Left lung (tissue), 10 donors: ENCODE measurements around the gene ATP6V1G2. TPM values are rescaled to one million over a fixed set of nuclear protein-coding genes. Genes with fewer than 3 reads are reported as not detected.

ENCODE experiments used
- ATAC-seq: fragments of 200-7000 bp; cut with Tn5 transposase; one replicate; pipeline ENCODE4 v1.9.1; 2020; ENCODE audit warnings: moderate library complexity
- DNase-seq, 4 donors: peaks; one replicate each; pipeline ENCODE4 v3.0.0-alpha.2; 2013 to 2020
- H3K27ac ChIP-seq, 2 donors: fragments of 200-600 bp; sonication (generic) in 1 of 2; one replicate each; pipeline versions ENCODE4 v1.5.0 to v1.8.0; 2020 to 2021
- H3K27me3 ChIP-seq, 2 donors: fragments of 200-600 bp; sonication (generic) in 1 of 2; one replicate each; pipeline versions ENCODE4 v1.5.0 to v1.8.0; 2020 to 2021
- H3K36me3 ChIP-seq, 2 donors: fragments of 200-600 bp; sonication (generic) in 1 of 2; one replicate each; pipeline versions ENCODE4 v1.5.0 to v1.8.0; 2020 to 2021
- H3K4me1 ChIP-seq, 2 donors: fragments of 200-600 bp; one replicate each; pipeline ENCODE4 v1.8.0; 2021
- H3K4me3 ChIP-seq, 2 donors: fragments of 200-600 bp; sonication (generic) in 1 of 2; one replicate each; pipeline versions ENCODE4 v1.5.0 to v1.8.0; 2020 to 2021; ENCODE audit warnings: mild to moderate bottlenecking in 1 of 2
- H3K9me3 ChIP-seq, 2 donors: fragments of 200-600 bp; sonication (generic) in 1 of 2; one replicate each; pipeline versions ENCODE4 v1.5.0 to v1.8.0; 2020 to 2021
- intact Hi-C, 2 donors: fragments of 100-400 bp; cut with DNase I; formaldehyde crosslinking; loops; one replicate each; pipeline versions ENCODE4 v1.11.2 to v1.14.2; 2022
- polyA plus RNA-seq, 6 donors: library from polyadenylated mRNA; unstranded; fragments of 120-200 nt; gene quantifications; one replicate each; pipeline ENCODE4 v1.2.1, GENCODE V29; 2013; ENCODE audit not compliant: insufficient read length in 6 of 6
- total RNA-seq, 2 donors: library from RNA; stranded (reverse); fragmentation: NEBNext Ultra II Directional; extraction: Animal tissue kit (Norgen Biotek cat#: 25700); gene quantifications; one replicate each; pipeline ENCODE4 v1.2.1, GENCODE V29; 2021
- TF ChIP-seq, protein P1 (sequence below), 2 donors: fragments of 200-600 bp; sonication (generic) in 1 of 2; IDR thresholded peaks; one replicate each; pipeline versions ENCODE4 v1.5.0 to v1.8.0; 2021; ENCODE audit warnings: antibody characterized with exemption in 2 of 2
- donor health status: DM: no; HTN: yes; CAD: no.
- donor health status: DM: no; HTN: no; CAD: no.

ATP6V1G2 gene
- total and polyA plus RNA-seq, 8 donors = 1.0 to 6.3 (median 2.9) TPM

DNA sequence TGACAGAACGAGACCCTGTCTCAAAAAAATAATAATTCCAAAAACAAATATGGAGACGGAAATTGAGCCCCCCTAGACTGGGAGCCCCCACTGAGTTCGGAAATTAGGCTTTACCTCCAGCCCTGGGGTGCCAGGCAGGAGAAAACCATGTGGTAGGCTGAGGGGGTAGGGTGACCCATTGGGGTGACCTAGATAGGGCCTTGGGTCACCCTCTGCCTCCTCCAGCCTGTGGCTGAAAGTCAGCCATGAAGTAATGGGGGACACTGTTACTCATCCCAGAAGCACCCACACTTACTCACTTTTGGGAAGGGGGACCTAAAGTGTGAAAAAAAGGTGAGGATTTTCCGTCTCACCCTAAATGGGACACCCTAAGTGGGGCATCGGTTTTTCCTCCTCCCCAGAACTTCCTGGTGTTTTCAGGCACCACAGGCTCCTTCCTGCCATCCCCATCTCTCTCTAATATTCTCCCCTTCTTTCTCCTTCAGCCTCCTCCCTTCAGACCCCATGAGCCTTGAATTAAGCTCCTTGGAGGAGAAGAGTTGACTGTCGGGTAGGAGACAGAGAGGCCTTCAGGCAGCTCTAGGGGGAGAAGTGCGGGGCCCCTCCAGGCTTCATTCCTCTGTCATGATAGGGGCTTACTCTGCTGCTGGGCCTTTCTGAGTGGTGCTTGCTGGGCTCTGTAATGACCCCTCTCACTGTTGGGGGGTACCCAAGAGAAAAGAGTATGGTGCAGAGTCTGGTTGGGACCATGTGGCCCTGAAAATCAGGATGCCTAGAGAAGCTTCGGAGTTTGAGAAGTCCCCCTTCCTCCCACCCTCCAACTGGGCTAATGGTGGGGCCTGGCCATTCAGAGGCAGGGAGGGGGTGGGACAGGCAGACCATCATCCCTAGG is 33.4 kb upstream of the ATP6V1G2 start:
- TF ChIP-seq, protein P1, sequence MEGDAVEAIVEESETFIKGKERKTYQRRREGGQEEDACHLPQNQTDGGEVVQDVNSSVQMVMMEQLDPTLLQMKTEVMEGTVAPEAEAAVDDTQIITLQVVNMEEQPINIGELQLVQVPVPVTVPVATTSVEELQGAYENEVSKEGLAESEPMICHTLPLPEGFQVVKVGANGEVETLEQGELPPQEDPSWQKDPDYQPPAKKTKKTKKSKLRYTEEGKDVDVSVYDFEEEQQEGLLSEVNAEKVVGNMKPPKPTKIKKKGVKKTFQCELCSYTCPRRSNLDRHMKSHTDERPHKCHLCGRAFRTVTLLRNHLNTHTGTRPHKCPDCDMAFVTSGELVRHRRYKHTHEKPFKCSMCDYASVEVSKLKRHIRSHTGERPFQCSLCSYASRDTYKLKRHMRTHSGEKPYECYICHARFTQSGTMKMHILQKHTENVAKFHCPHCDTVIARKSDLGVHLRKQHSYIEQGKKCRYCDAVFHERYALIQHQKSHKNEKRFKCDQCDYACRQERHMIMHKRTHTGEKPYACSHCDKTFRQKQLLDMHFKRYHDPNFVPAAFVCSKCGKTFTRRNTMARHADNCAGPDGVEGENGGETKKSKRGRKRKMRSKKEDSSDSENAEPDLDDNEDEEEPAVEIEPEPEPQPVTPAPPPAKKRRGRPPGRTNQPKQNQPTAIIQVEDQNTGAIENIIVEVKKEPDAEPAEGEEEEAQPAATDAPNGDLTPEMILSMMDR (IDR thresholded peaks at IDR 0.05) = no peak
- DNase-seq (no peak), ATAC-seq (no peak)
- Histone ChIP-seq H3K27me3 (peaks cover 0 to 4% of the 10 kb centered on the region in 2 donors), H3K4me1 (peaks cover 0 to 80% of the 10 kb centered on the region in 2 donors), H3K27ac (no peak overlapping the region), H3K36me3 (peaks cover 0 to 17% of the 10 kb centered on the region in 2 donors), H3K4me3 (peak overlapping the region; percentile 79 to 82), H3K9me3 (no peaks in the 10 kb centered on the region)
- intact Hi-C loops = no loop called here

DNA sequence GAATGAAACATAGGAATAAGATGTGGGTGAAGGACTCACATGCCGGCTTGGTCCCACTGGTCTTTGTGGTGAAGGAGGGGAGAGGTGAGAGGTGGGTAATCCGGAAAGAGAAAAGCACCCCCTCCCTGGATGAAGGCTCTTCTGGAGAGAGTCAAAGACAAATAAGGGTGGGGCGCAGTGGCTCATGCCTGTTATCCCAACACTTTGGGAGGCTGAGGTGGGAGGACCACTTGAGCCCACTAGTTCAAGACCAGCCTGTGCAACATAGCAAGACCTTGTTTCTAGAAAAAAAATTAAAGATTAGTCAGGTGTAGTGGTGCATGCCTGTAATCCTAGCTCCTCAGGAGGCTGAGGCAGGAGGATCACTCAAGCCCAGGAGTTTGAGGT is 32.7 kb upstream of the ATP6V1G2 start:
- no peaks in the 10 kb centered on the region for H3K9me3 ChIP-seq
- peaks cover 0 to 4% of the 10 kb centered on the region in 2 donors for H3K27me3 ChIP-seq
- ATAC-seq (no peak), DNase-seq (no peak)
- H3K4me1 ChIP-seq = peaks cover 0 to 80% of the 10 kb centered on the region in 2 donors
- intact Hi-C loops = no loop called here
- TF ChIP-seq, protein P1 (IDR thresholded peaks at IDR 0.05) = no peak
- H3K4me3 ChIP-seq = no peak overlapping the region
- H3K36me3 ChIP-seq = peaks cover 0 to 17% of the 10 kb centered on the region in 2 donors
- H3K27ac ChIP-seq = no peak overlapping the region

DNA sequence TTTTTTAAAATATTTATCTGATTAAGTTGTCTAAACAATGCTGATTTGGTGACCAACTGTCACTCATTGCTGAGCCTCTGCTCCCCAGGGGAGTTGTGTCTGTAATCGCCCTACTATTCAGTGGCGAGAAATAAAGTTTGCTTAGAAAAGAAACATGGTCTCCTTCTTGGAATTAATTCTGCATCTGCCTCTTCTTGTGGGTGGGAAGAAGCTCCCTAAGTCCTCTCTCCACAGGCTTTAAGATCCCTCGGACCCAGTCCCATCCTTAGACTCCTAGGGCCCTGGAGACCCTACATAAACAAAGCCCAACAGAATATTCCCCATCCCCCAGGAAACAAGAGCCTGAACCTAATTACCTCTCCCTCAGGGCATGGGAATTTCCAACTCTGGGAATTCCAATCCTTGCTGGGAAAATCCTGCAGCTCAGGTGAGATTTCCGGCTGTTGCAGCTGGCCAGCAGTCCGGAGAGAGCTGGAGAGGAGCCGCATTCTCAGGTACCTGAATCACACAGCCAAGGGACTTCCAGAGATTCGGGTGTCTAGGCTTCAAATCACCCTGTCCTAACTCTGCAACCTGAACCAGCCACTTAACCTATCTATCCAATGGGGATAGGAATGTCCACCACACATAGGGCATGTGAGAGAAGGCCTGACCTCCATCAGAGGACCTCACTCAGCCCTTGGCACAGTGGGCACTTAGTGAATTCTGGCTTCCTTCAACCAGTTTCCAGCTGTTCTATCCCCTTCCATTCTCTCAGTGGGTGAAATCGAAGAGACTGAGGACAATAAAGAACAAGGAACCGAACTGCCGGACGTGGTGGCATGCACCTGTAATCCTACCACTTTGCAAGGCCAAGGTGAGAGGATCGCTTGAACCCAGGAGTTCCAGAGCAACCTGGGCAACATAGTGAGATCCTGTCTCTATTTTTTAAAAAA is 32.0 kb upstream of the ATP6V1G2 start:
- no peak for ATAC-seq
- DNase-seq = no peak

DNA sequence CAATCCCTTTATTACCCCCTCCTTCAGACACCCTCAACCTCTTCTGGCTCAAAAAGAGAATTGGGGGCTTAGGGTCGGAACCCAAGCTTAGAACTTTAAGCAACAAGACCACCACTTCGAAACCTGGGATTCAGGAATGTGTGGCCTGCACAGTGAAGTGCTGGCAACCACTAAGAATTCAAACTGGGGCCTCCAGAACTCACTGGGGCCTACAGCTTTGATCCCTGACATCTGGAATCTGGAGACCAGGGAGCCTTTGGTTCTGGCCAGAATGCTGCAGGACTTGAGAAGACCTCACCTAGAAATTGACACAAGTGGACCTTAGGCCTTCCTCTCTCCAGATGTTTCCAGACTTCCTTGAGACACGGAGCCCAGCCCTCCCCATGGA is 31.2 kb upstream of the ATP6V1G2 start:
- peaks cover 0 to 17% of the 10 kb centered on the region in 2 donors for H3K36me3 ChIP-seq
- TF ChIP-seq, protein P1 (IDR thresholded peaks at IDR 0.05) = no peak
- peaks cover 0 to 69% of the 10 kb centered on the region in 2 donors for H3K4me1 ChIP-seq
- H3K27ac ChIP-seq = no peak overlapping the region
- DNase-seq (peak in 1 of 4 donors; percentile 2), ATAC-seq (no peak)
- peak overlapping the region in 1 of 2 donors; percentile 56 for H3K4me3 ChIP-seq
- H3K27me3 ChIP-seq = peaks cover 0 to 4% of the 10 kb centered on the region in 2 donors
- intact Hi-C loops = no loop called here
- no peaks in the 10 kb centered on the region for H3K9me3 ChIP-seq

More for the DNA sequence above, 32.0 kb upstream of the ATP6V1G2 start:
- Histone ChIP-seq H3K9me3 (no peaks in the 10 kb centered on the region), H3K36me3 (peaks cover 0 to 17% of the 10 kb centered on the region in 2 donors), H3K4me1 (peaks cover 0 to 77% of the 10 kb centered on the region in 2 donors), H3K27ac (no peak overlapping the region), H3K4me3 (peak overlapping the region in 1 of 2 donors; percentile 56), H3K27me3 (peaks cover 0 to 4% of the 10 kb centered on the region in 2 donors)
- intact Hi-C loops = no loop called here
- TF ChIP-seq, protein P1 (IDR thresholded peaks at IDR 0.05) = no peak
